HCT116 (cell line): ENCODE data around the gene HSD3B7. TPM values are rescaled to one million over a fixed set of nuclear protein-coding genes. Genes with fewer than 3 reads are reported as not detected.

Experiments used
- ATAC-seq: fragments of 200-7000 bp; cut with Tn5 transposase; 2 replicates; pipeline ENCODE4 v1.9.1; 2020; ENCODE audit warnings: mild to moderate bottlenecking, moderate library complexity
- BruUV-seq: library from RNA; stranded (reverse); fragments of 400-500 nt; replicated peaks from 2 replicates; lab custom pipeline; 2021; lab: Mats Ljungman, UMichigan
- CTCF ChIA-PET: fragments of 300-600 bp; sonication (Branson Sonifier 250); formaldehyde crosslinking; loops from one replicate; lab custom pipeline; 2021; ENCODE audit warnings: antibody characterized with exemption; lab: Charles Lee
- POLR2A ChIA-PET: fragments of 300-600, 350-600 bp; sonication (Branson Sonifier 250); formaldehyde crosslinking; loops from one replicate; lab custom pipeline; 2021; ENCODE audit warnings: antibody characterized with exemption; lab: Charles Lee
- RAD21 ChIA-PET, 2 experiments: fragments of 300-600 bp; sonication (Branson Sonifier 250); formaldehyde crosslinking; loops; one replicate each; lab custom pipeline; 2023; ENCODE audit warnings: low total read pairs in 2 of 2; ENCODE audit not compliant: uncharacterized antibody in 2 of 2, unreplicated experiment in 2 of 2, low non-redundant PET in 1 of 2; lab: Charles Lee
- DNase-seq: peaks from one replicate; pipeline ENCODE4 v3.0.0-alpha.2; 2010; ENCODE audit warnings: low read depth, low spot score
- H2AFZ ChIP-seq: fragments of 200-600 bp; shearing (Covaris generic), sonication (generic); 2 replicates; pipeline ENCODE4 v1.6.1; 2017; ENCODE audit warnings: low read depth, mixed run types, mixed read lengths, antibody characterized with exemption, low read length; ENCODE audit not compliant: poor library complexity, severe bottlenecking
- H3K27ac ChIP-seq: 2 replicates; pipeline ENCODE4 v1.5.1; 2012; ENCODE audit warnings: low read depth, low read length
- H3K27me3 ChIP-seq: fragments of 200-600 bp; sonication (generic); 2 replicates; pipeline ENCODE4 v1.6.1; 2016; ENCODE audit warnings: mixed run types, low read length, mixed read lengths; ENCODE audit not compliant: insufficient read depth
- H3K36me3 ChIP-seq, 2 experiments: fragments of 200-500 bp in 1 of 2; fragments of 200-600 bp in 1 of 2; sonication (Bioruptor generic) in 1 of 2; sonication (generic) in 1 of 2; 2 replicates each; pipeline versions ENCODE4 v1.5.1 to v1.6.1; 2014 to 2016; ENCODE audit warnings: low read length in 2 of 2, inconsistent platforms in 1 of 2, mixed read lengths in 1 of 2, mixed run types in 1 of 2; ENCODE audit not compliant: insufficient read depth in 2 of 2, control insufficient read depth in 1 of 2
- H3K4me1 ChIP-seq, 2 experiments: fragments of 200-600 bp in 1 of 2; sonication (generic) in 1 of 2; 2 replicates each; pipeline versions ENCODE4 v1.5.1 to v1.6.1; 2012 to 2017; ENCODE audit warnings: low read length in 2 of 2, inconsistent platforms in 1 of 2, mild to moderate bottlenecking in 1 of 2, mixed read lengths in 1 of 2, mixed run types in 1 of 2, moderate library complexity in 1 of 2; ENCODE audit not compliant: insufficient read depth in 2 of 2, control insufficient read depth in 1 of 2
- H3K4me2 ChIP-seq: fragments of 200-600 bp; sonication (generic); 2 replicates; pipeline ENCODE4 v1.6.1; 2017; ENCODE audit warnings: mixed run types, low read length, mixed read lengths
- H3K4me3 ChIP-seq, 2 experiments: fragments of 200-600 bp in 1 of 2; sonication (generic) in 1 of 2; replicated peaks in 1 of 2; 2 replicates each; pipeline ENCODE4 v1.5.1; 2011 to 2016; ENCODE audit warnings: low read length in 2 of 2, control low read depth in 1 of 2, low read depth in 1 of 2, mild to moderate bottlenecking in 1 of 2, mixed read lengths in 1 of 2, mixed run types in 1 of 2
- H3K79me2 ChIP-seq: fragments of 200-600 bp; sonication (generic); 2 replicates; pipeline ENCODE4 v1.6.1; 2017; ENCODE audit warnings: mild to moderate bottlenecking, mixed run types, low read length, moderate library complexity, mixed read lengths; ENCODE audit not compliant: insufficient read depth
- H3K9ac ChIP-seq: fragments of 200-600 bp; sonication (generic); 2 replicates; pipeline ENCODE4 v1.6.1; 2016; ENCODE audit warnings: low read length, mixed read lengths
- H3K9me2 ChIP-seq: fragments of 200-600 bp; sonication (generic), shearing (Covaris generic); 2 replicates; pipeline ENCODE4 v1.6.1; 2017; ENCODE audit warnings: mixed run types, mild to moderate bottlenecking, moderate library complexity; ENCODE audit not compliant: insufficient read depth
- H3K9me3 ChIP-seq, 2 experiments: fragments of 200-500 bp in 1 of 2; fragments of 200-600 bp in 1 of 2; sonication (Bioruptor generic) in 1 of 2; sonication (generic) in 1 of 2; 2 replicates each; pipeline ENCODE4 v1.6.1; 2014 to 2017; ENCODE audit warnings: low read length in 2 of 2, mixed read lengths in 2 of 2, inconsistent platforms in 1 of 2, low read depth in 1 of 2, mild to moderate bottlenecking in 1 of 2, mixed run types in 1 of 2, moderate library complexity in 1 of 2; ENCODE audit not compliant: control insufficient read depth in 1 of 2, insufficient read depth in 1 of 2
- H4K20me1 ChIP-seq: fragments of 200-600 bp; sonication (generic), shearing (Covaris generic); 2 replicates; pipeline ENCODE4 v1.6.1; 2017; ENCODE audit warnings: mixed run types, mild to moderate bottlenecking, moderate library complexity; ENCODE audit not compliant: insufficient read depth
- EZH2 ChIP-seq: fragments of 200-600 bp; sonication (generic); IDR thresholded peaks from 2 replicates; pipeline ENCODE4 v1.6.1; 2017; ENCODE audit warnings: antibody characterized with exemption, mixed run types
- JUND ChIP-seq: IDR thresholded peaks from 2 replicates; pipeline ENCODE4 v1.6.1; 2012
- MAX ChIP-seq: IDR thresholded peaks from 2 replicates; pipeline ENCODE4 v1.6.1; 2012
- RAD21 ChIP-seq: IDR thresholded peaks from 2 replicates; pipeline ENCODE4 v1.6.1; 2012; ENCODE audit warnings: low read depth, mild to moderate bottlenecking
- SP1 ChIP-seq: IDR thresholded peaks from 2 replicates; pipeline ENCODE4 v1.6.1; 2012; ENCODE audit warnings: low read depth
- ZFX ChIP-seq: fragments of 450-650 bp; IDR thresholded peaks from 2 replicates; pipeline ENCODE4 v1.6.1; 2017
- intact Hi-C: fragments of 100-400 bp; cut with micrococcal nuclease; formaldehyde crosslinking; loops from 2 replicates; pipeline ENCODE4 v1.10.0; 2022
- total RNA-seq: library from RNA; stranded (reverse); gene quantifications from one replicate; pipeline ENCODE4 v1.2.1, GENCODE V29; 2021; ENCODE audit not compliant: unreplicated experiment
- TF ChIP-seq, protein P1 (sequence below): IDR thresholded peaks from 2 replicates; pipeline ENCODE4 v1.6.1; 2011; ENCODE audit warnings: mild to moderate bottlenecking, low read length, moderate library complexity; ENCODE audit not compliant: insufficient replicate concordance; ENCODE audit errors: extremely low read depth
- TF ChIP-seq, protein P2 (sequence below): IDR thresholded peaks from 2 replicates; pipeline ENCODE4 v1.6.1; 2012; ENCODE audit warnings: low read depth

HSD3B7 gene
- total RNA-seq, 1 experiment from 2014 or later, result 8.6 TPM

DNA sequence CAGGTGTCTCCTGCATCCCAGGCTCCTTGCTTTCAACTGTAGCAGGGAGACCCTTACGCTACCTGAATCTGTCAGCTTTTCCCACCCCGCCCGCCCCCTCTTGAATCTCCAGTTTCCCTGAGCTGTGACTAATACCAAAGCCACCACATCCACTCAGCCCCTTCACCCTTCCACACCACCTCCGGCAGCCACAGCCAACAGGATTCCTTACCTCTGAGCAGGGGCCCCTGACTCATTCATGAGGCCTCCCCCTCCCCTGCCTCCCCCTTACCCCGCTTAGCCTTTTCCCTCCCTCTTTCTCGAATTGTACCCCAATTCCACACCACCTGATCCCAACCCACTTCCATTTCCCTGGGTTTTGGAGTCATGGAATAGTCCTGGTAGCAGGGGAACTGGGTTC is 23.1 kb downstream of the HSD3B7 start:
- BruUV-seq, result no TSS peak
- DNase-seq (no peak), ATAC-seq (no peak; the same call in 1 of the 2 replicates)
- CTCF ChIA-PET, result no interaction called here
- no peak overlapping the region for H3K4me3 ChIP-seq
- peaks cover 7% of the 10 kb centered on the region; the same call in 1 of the 2 replicates for H3K27me3 ChIP-seq
- no peak for TF ChIP-seq SP1
- TF ChIP-seq, protein P1, sequence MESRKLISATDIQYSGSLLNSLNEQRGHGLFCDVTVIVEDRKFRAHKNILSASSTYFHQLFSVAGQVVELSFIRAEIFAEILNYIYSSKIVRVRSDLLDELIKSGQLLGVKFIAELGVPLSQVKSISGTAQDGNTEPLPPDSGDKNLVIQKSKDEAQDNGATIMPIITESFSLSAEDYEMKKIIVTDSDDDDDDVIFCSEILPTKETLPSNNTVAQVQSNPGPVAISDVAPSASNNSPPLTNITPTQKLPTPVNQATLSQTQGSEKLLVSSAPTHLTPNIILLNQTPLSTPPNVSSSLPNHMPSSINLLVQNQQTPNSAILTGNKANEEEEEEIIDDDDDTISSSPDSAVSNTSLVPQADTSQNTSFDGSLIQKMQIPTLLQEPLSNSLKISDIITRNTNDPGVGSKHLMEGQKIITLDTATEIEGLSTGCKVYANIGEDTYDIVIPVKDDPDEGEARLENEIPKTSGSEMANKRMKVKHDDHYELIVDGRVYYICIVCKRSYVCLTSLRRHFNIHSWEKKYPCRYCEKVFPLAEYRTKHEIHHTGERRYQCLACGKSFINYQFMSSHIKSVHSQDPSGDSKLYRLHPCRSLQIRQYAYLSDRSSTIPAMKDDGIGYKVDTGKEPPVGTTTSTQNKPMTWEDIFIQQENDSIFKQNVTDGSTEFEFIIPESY, result no peak
- no peak for TF ChIP-seq ZFX
- TF ChIP-seq, protein P2, sequence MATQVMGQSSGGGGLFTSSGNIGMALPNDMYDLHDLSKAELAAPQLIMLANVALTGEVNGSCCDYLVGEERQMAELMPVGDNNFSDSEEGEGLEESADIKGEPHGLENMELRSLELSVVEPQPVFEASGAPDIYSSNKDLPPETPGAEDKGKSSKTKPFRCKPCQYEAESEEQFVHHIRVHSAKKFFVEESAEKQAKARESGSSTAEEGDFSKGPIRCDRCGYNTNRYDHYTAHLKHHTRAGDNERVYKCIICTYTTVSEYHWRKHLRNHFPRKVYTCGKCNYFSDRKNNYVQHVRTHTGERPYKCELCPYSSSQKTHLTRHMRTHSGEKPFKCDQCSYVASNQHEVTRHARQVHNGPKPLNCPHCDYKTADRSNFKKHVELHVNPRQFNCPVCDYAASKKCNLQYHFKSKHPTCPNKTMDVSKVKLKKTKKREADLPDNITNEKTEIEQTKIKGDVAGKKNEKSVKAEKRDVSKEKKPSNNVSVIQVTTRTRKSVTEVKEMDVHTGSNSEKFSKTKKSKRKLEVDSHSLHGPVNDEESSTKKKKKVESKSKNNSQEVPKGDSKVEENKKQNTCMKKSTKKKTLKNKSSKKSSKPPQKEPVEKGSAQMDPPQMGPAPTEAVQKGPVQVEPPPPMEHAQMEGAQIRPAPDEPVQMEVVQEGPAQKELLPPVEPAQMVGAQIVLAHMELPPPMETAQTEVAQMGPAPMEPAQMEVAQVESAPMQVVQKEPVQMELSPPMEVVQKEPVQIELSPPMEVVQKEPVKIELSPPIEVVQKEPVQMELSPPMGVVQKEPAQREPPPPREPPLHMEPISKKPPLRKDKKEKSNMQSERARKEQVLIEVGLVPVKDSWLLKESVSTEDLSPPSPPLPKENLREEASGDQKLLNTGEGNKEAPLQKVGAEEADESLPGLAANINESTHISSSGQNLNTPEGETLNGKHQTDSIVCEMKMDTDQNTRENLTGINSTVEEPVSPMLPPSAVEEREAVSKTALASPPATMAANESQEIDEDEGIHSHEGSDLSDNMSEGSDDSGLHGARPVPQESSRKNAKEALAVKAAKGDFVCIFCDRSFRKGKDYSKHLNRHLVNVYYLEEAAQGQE, result no peak
- TF ChIP-seq EZH2, result no peak
- no peak for TF ChIP-seq JUND
- no peak for TF ChIP-seq MAX
- TF ChIP-seq RAD21, result no peak
- TF ChIP-seq, all 23 proteins: peak for 0
- Histone ChIP-seq H3K79me2 (no peaks in the 10 kb centered on the region), H3K36me3 (no peaks in the 10 kb centered on the region), H2AFZ (no peak overlapping the region), H3K4me2 (peak overlapping the region; percentile 4; the same call in 1 of the 2 replicates), H3K4me1 (peaks cover 0 to 8% of the 10 kb centered on the region in 2 experiments; a peak in 2 of 4 replicates), H3K9me3 (no peaks in the 10 kb centered on the region), H3K27ac (no peak overlapping the region), H3K9ac (no peak overlapping the region), H3K9me2 (no peaks in the 10 kb centered on the region), H4K20me1 (no peaks in the 10 kb centered on the region)
- ChIA-PET POLR2A (no interaction called here), RAD21 (no interaction called here)
- intact Hi-C loops, result no loop called here
